CD4-positive, alpha-beta T cell (primary cell): ENCODE results near the gene PAK6. TPM values are rescaled to one million over a fixed set of nuclear protein-coding genes. Genes with fewer than 3 reads are reported as not detected.

Source experiments
- ATAC-seq: fragments of 200-7000 bp; cut with Tn5 transposase; one replicate; pipeline ENCODE4 v1.10.0; 2022; ENCODE audit warnings: mild to moderate bottlenecking; ENCODE audit not compliant: poor library complexity
- CTCF ChIA-PET: fragments of 350-600 bp; sonication (Branson Sonifier 250); formaldehyde crosslinking; loops from one replicate; lab custom pipeline; 2021; ENCODE audit warnings: antibody characterized with exemption, inconsistent platforms; lab: Charles Lee
- POLR2A ChIA-PET: fragments of 350-600 bp; sonication (Branson Sonifier 250); formaldehyde crosslinking; loops from one replicate; lab custom pipeline; 2021; ENCODE audit warnings: antibody characterized with exemption, inconsistent platforms; lab: Charles Lee
- DNase-seq, 14 experiments: peaks; one replicate each; pipeline ENCODE4 v3.0.0-alpha.2; 2013 to 2020; ENCODE audit warnings: mixed read lengths in 2 of 14
- H3K27ac ChIP-seq, 2 donors: one replicate each; pipeline versions ENCODE4 v1.5.1 to v1.7.0; 2013; ENCODE audit warnings: low read length in 2 of 2, low read depth in 1 of 2, mild to moderate bottlenecking in 1 of 2
- H3K27me3 ChIP-seq, 2 experiments: 1 replicate in 1 of 2; 2 replicates in 1 of 2; pipeline versions ENCODE4 v1.6.1 to v1.7.0; 2013; ENCODE audit warnings: low read length in 2 of 2, control low read depth in 1 of 2, mild to moderate bottlenecking in 1 of 2, moderate library complexity in 1 of 2; ENCODE audit not compliant: insufficient read depth in 2 of 2, control insufficient read depth in 1 of 2
- H3K36me3 ChIP-seq: one replicate; pipeline ENCODE4 v1.6.1; 2013; ENCODE audit warnings: low read length, control low read depth; ENCODE audit not compliant: insufficient read depth
- H3K4me1 ChIP-seq: one replicate; pipeline ENCODE4 v1.6.1; 2013; ENCODE audit warnings: low read length, control low read depth; ENCODE audit not compliant: insufficient read depth
- H3K4me3 ChIP-seq: one replicate; pipeline ENCODE4 v1.5.1; 2013; ENCODE audit warnings: mild to moderate bottlenecking, low read length, moderate library complexity
- H3K9me3 ChIP-seq, 2 experiments: 1 replicate in 1 of 2; 2 replicates in 1 of 2; pipeline versions ENCODE4 v1.6.1 to v1.7.0; 2013; ENCODE audit warnings: low read length in 2 of 2, mild to moderate bottlenecking in 2 of 2, control low read depth in 1 of 2, moderate library complexity in 1 of 2; ENCODE audit not compliant: control insufficient read depth in 1 of 2, insufficient read depth in 1 of 2
- H3K27ac Mint-ChIP-seq: one replicate; pipeline ENCODE4 v1.8.0; 2020; ENCODE audit warnings: mixed read lengths
- H3K27me3 Mint-ChIP-seq: one replicate; pipeline ENCODE4 v1.8.0; 2021; ENCODE audit warnings: mixed read lengths
- H3K36me3 Mint-ChIP-seq: one replicate; pipeline ENCODE4 v1.8.0; 2021; ENCODE audit warnings: low read depth, mixed read lengths
- H3K4me1 Mint-ChIP-seq: one replicate; pipeline ENCODE4 v1.8.0; 2021; ENCODE audit warnings: low read depth, mixed read lengths
- H3K4me3 Mint-ChIP-seq: one replicate; pipeline ENCODE4 v1.8.0; 2020; ENCODE audit warnings: mild to moderate bottlenecking, mixed read lengths
- H3K9me3 Mint-ChIP-seq: one replicate; pipeline ENCODE4 v1.8.0; 2020; ENCODE audit warnings: mixed read lengths
- intact Hi-C, 2 experiments: fragments of 100-400 bp; cut with DNase I in 1 of 2; cut with micrococcal nuclease in 1 of 2; formaldehyde crosslinking; loops; one replicate each; pipeline versions ENCODE4 v1.15.1 to v1.9.0; 2023 to 2025; cut with DNase I, micrococcal nuclease
- total RNA-seq, 174 experiments: library from RNA in 2 of 174; stranded (reverse) in 2 of 174; gene quantifications; one replicate each; pipeline ENCODE4 v1.2.3 and lab custom pipeline; 2021 to 2026
- TF ChIP-seq, protein P1 (sequence below): fragments of 200-600 bp; IDR thresholded peaks from one replicate; pipeline ENCODE4 v1.8.0; 2022; ENCODE audit warnings: antibody characterized with exemption, mild to moderate bottlenecking

PAK6 gene
- total RNA-seq, 2 experiments from 2014 or later = 0.34 to 0.36 TPM

DNA sequence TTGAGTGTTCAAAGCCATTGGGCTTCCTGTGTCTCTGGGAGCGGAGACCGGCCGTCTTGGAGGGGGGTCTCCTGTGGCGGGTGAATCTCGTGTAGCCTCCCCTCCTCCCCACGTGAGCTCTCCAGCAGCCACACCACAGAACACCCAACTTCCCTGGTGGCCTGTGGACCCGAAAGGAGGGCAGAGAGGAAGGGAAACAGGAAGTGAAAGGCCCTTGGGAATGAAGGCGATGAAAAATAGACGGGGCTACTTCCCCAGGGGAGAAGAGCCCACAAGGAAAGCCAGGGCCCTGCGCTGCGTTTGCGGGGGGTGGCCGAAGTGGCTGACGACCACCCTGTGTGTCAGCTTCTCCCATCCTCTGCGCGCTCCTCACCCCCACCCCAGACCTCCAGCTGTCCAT is 38.6 kb downstream of the PAK6 start:
- peaks cover 38% of the 10 kb centered on the region for H3K27me3 Mint-ChIP-seq
- peaks cover 18% of the 10 kb centered on the region for H3K4me1 ChIP-seq

DNA sequence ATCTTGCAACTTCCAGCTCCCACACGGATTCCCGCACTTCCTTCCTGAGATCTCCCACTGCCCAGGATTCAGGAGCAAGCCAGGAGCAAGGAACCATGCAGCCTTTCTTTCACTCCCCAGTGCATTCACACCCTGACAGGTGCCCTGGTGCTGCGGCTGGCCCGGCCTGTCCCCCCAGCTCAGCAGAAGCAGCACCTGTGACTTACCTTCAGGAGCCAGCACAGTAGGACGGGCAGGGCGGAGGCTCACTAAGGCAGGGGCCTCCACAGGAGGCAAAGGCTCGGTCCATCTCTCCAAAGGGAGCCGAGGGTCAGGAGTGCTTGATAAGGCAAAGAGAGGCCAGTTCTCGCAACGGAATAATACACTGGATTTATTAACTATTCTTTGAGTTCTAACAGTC is 39.2 kb downstream of the PAK6 start:
- Mint-ChIP-seq H3K9me3 (no peaks in the 10 kb centered on the region), H3K27me3 (peaks cover 38% of the 10 kb centered on the region), H3K36me3 (no peaks in the 10 kb centered on the region), H3K4me1 (peaks cover 12% of the 10 kb centered on the region), H3K4me3 (no peak overlapping the region), H3K27ac (no peak overlapping the region)
- Histone ChIP-seq H3K27ac (no peak overlapping the region), H3K4me1 (peaks cover 23% of the 10 kb centered on the region), H3K27me3 (peaks cover 32 to 39% of the 10 kb centered on the region in 2 experiments), H3K9me3 (peaks cover 0 to 16% of the 10 kb centered on the region in 2 experiments), H3K36me3 (no peaks in the 10 kb centered on the region), H3K4me3 (no peak overlapping the region)
- ChIA-PET CTCF (interaction anchor here (2.4 to 3.8 kb wide), 3 partner anchors 32 to 144 kb away, joined by 13 to 45 read pairs (median 43); partner anchors contain the start of gene PLCB2), POLR2A (interaction anchor here (3.5 kb wide), 1 partner anchor 30 kb away, joined by 34 read pairs; the partner anchor contains the start of gene PLCB2)
- ATAC-seq = no peak
- intact Hi-C loops = loop anchor here in 1 of 2 experiments (10.0 kb wide), 1 partner anchor 1573 kb away; no protein-coding TSS in a partner anchor
- no peak for DNase-seq
- TF ChIP-seq, protein P1, sequence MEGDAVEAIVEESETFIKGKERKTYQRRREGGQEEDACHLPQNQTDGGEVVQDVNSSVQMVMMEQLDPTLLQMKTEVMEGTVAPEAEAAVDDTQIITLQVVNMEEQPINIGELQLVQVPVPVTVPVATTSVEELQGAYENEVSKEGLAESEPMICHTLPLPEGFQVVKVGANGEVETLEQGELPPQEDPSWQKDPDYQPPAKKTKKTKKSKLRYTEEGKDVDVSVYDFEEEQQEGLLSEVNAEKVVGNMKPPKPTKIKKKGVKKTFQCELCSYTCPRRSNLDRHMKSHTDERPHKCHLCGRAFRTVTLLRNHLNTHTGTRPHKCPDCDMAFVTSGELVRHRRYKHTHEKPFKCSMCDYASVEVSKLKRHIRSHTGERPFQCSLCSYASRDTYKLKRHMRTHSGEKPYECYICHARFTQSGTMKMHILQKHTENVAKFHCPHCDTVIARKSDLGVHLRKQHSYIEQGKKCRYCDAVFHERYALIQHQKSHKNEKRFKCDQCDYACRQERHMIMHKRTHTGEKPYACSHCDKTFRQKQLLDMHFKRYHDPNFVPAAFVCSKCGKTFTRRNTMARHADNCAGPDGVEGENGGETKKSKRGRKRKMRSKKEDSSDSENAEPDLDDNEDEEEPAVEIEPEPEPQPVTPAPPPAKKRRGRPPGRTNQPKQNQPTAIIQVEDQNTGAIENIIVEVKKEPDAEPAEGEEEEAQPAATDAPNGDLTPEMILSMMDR = no peak

More for the DNA sequence above, 38.6 kb downstream of the PAK6 start:
- intact Hi-C loops = loop anchor here in 1 of 2 experiments (10.0 kb wide), 1 partner anchor 1573 kb away; no protein-coding TSS in a partner anchor
- H3K27ac Mint-ChIP-seq = no peak overlapping the region
- Histone ChIP-seq H3K9me3 (peaks cover 0 to 16% of the 10 kb centered on the region in 2 experiments), H3K27me3 (peaks cover 32 to 39% of the 10 kb centered on the region in 2 experiments), H3K36me3 (no peaks in the 10 kb centered on the region), H3K4me3 (no peak overlapping the region), H3K27ac (no peak overlapping the region)
- peaks cover 12% of the 10 kb centered on the region for H3K4me1 Mint-ChIP-seq
- DNase-seq (peak in 2 of 14 experiments; percentile 37 to 46), ATAC-seq (no peak)
- no peaks in the 10 kb centered on the region for H3K36me3 Mint-ChIP-seq
- ChIA-PET CTCF (interaction anchor here (2.4 to 3.8 kb wide), 3 partner anchors 32 to 145 kb away, joined by 13 to 45 read pairs (median 43); partner anchors contain the start of gene PLCB2), POLR2A (interaction anchor here (3.5 kb wide), 1 partner anchor 31 kb away, joined by 34 read pairs; the partner anchor contains the start of gene PLCB2)
- H3K4me3 Mint-ChIP-seq = no peak overlapping the region
- no peaks in the 10 kb centered on the region for H3K9me3 Mint-ChIP-seq
- TF ChIP-seq, protein P1 = no peak

DNA sequence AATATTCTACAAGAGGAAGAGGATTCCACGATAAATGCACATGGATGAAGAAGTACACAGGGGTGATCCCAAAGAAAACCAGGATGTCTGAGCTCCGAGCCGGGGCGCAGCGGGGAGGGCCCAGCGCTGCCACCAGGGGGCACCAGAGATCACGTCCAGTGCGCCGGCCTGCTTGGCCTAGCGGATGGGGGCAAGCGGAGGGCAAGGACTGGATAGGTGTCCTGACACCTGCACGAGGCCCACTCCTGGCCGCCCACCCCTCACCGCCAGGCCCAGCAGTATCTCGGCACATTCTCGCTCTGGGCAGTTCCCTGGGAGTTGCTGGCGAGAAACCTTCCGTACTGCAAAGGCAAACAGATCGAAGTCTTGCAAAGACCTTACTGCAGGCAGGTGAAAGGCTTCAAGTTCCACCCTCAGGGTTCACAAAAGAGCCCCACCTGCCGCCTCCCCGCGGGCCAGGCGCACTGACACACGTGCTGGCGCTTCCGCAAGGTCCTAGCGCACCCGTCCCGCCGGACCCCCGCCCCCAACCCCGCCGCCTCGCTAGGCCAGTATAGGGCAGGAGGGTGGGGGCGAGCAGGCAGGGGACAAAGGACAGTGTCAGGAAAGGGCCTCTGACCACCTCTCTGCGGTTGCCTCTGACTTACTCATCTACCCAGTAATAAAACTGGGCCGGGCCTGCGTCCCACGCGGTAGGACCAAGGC is 40.7 kb downstream of the PAK6 start:
- H3K9me3 Mint-ChIP-seq = no peaks in the 10 kb centered on the region
- H3K36me3 ChIP-seq = no peaks in the 10 kb centered on the region
- H3K4me3 Mint-ChIP-seq = no peak overlapping the region
- ATAC-seq (peak; percentile 25), DNase-seq (peak; percentile 42 to 82 (median 62))
- no peaks in the 10 kb centered on the region for H3K36me3 Mint-ChIP-seq
- H3K9me3 ChIP-seq = peaks cover 0 to 12% of the 10 kb centered on the region in 2 experiments
- POLR2A ChIA-PET = interaction anchor here (0.6 to 3.5 kb wide), 3 partner anchors 29 to 58 kb away, joined by 3 to 34 read pairs (median 6); partner anchors contain the start of gene PLCB2
- H3K27ac ChIP-seq = no peak overlapping the region
- peaks cover 36% of the 10 kb centered on the region for H3K27me3 Mint-ChIP-seq
- peaks cover 27% of the 10 kb centered on the region for H3K4me1 ChIP-seq
- peaks cover 32 to 44% of the 10 kb centered on the region in 2 experiments for H3K27me3 ChIP-seq
- no peak overlapping the region for H3K27ac Mint-ChIP-seq
- TF ChIP-seq, protein P1 = peak; percentile 95
- CTCF ChIA-PET = interaction anchor here (0.6 to 3.8 kb wide), 19 partner anchors 8 to 497 kb away, joined by 3 to 45 read pairs (median 5); partner anchors contain the start of genes FSIP1, INAFM2 and PLCB2
- intact Hi-C loops = loop anchor here (1.0 to 10.0 kb wide), 6 partner anchors 31 to 1575 kb away; partner anchors contain the start of gene INAFM2 (in 1 of the 2)
- H3K4me1 Mint-ChIP-seq = peaks cover 9% of the 10 kb centered on the region
- H3K4me3 ChIP-seq = no peak overlapping the region
